OCI-LY3 (cell line): ENCODE measurements around the gene TCTN3.
"Not testable (repeated sequence)": the region's sequence is repeated elsewhere in the genome, so short reads cannot be mapped to it uniquely, and the experiment has no call there.

Experiments
- EZH2phosphoT487 ChIP-seq: fragments of 200-600 bp; shearing (Covaris generic); IDR thresholded peaks from 2 replicates; pipeline ENCODE4 v1.6.1; 2018; ENCODE audit warnings: antibody characterized with exemption, mixed run types, low read depth
- TF ChIP-seq, protein P1 (sequence below): fragments of 200-600, 300-600 bp; sonication (generic); IDR thresholded peaks from 2 replicates; pipeline ENCODE4 v1.5.1; 2014; ENCODE audit warnings: antibody characterized with exemption, low read length, low read depth

DNA sequence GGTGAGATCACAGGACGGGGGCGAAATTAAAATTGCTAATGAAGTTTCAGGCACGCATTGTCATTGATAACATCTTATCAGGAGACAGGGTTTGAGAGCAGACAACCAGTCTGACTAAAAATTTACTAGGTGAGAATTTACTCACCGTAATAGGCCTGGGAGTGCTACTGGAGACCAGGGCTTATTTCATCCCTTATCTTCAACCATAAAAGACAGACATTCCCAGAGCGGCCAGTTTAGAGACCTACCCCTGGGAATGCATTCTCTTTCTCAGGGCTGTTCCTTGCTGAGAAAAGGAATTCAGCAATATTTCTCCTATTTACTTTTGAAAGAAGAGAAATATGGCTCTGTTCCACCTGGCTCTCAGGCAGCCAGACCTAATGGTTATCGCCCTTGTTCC, 39.2 kb upstream of the TCTN3 start:
- TF ChIP-seq, protein P1, sequence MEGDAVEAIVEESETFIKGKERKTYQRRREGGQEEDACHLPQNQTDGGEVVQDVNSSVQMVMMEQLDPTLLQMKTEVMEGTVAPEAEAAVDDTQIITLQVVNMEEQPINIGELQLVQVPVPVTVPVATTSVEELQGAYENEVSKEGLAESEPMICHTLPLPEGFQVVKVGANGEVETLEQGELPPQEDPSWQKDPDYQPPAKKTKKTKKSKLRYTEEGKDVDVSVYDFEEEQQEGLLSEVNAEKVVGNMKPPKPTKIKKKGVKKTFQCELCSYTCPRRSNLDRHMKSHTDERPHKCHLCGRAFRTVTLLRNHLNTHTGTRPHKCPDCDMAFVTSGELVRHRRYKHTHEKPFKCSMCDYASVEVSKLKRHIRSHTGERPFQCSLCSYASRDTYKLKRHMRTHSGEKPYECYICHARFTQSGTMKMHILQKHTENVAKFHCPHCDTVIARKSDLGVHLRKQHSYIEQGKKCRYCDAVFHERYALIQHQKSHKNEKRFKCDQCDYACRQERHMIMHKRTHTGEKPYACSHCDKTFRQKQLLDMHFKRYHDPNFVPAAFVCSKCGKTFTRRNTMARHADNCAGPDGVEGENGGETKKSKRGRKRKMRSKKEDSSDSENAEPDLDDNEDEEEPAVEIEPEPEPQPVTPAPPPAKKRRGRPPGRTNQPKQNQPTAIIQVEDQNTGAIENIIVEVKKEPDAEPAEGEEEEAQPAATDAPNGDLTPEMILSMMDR, result not testable (repeated sequence)
- not testable (repeated sequence) for TF ChIP-seq EZH2phosphoT487
